Mucosa of rectum (tissue), 2 donors: Measurements from ENCODE around the gene FAM221B.

Experiments used
- H3K27ac ChIP-seq, 2 donors: one replicate each; pipeline ENCODE4 v1.7.0; 2013; ENCODE audit warnings: inconsistent platforms in 2 of 2, low read depth in 2 of 2, low read length in 2 of 2
- H3K27me3 ChIP-seq, 2 donors: one replicate each; pipeline ENCODE4 v1.7.0; 2013; ENCODE audit warnings: low read length in 2 of 2; ENCODE audit not compliant: control insufficient read depth in 2 of 2, insufficient read depth in 2 of 2
- H3K36me3 ChIP-seq, 2 donors: one replicate each; pipeline ENCODE4 v1.7.0; 2013; ENCODE audit warnings: low read length in 2 of 2; ENCODE audit not compliant: control insufficient read depth in 2 of 2, insufficient read depth in 2 of 2
- H3K4me1 ChIP-seq, 2 donors: one replicate each; pipeline ENCODE4 v1.7.0; 2013; ENCODE audit warnings: low read length in 2 of 2, mild to moderate bottlenecking in 1 of 2; ENCODE audit not compliant: control insufficient read depth in 2 of 2, insufficient read depth in 2 of 2
- H3K4me3 ChIP-seq, 2 donors: one replicate each; pipeline ENCODE4 v1.7.0; 2013; ENCODE audit warnings: low read length in 2 of 2
- H3K9ac ChIP-seq, 2 donors: one replicate each; pipeline ENCODE4 v1.7.0; 2013; ENCODE audit warnings: low read length in 2 of 2, low read depth in 1 of 2, mild to moderate bottlenecking in 1 of 2
- H3K9me3 ChIP-seq, 2 donors: one replicate each; pipeline ENCODE4 v1.7.0; 2013; ENCODE audit warnings: low read length in 2 of 2; ENCODE audit not compliant: control insufficient read depth in 2 of 2
- donor health status: healthy.
- donor health status: Normal muscosa, but diverticular disease.

The FAM221B gene

DNA sequence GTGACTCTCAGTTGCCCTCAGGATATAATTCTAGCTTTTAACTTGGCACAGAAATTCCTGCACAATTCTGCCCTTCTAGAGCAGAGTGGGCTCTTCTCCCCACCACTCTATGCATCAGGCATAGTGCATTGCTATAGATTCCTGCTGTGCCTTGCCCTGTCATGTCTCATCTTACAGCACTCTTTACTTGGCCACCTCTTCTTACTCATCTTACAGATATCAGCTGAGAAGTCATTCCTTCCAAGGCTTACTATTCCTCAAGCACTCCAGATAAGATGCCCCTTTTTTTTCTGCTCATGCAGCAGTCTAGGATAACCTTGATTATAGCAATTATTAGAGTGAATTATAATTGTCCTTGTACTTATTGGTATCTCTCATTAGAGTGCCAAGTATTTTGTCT is 5.6 kb downstream of the FAM221B start:
- Histone ChIP-seq H3K9ac (no peak overlapping the region), H3K4me3 (no peak overlapping the region), H3K9me3 (no peaks in the 10 kb centered on the region), H3K36me3 (no peaks in the 10 kb centered on the region), H3K4me1 (no peaks in the 10 kb centered on the region), H3K27me3 (no peaks in the 10 kb centered on the region), H3K27ac (no peak overlapping the region)

- no peak overlapping the region for H3K9ac ChIP-seq
- H3K4me3 ChIP-seq = no peak overlapping the region
- no peaks in the 10 kb centered on the region for H3K36me3 ChIP-seq
- H3K27ac ChIP-seq = no peak overlapping the region
- no peaks in the 10 kb centered on the region for H3K27me3 ChIP-seq
- H3K4me1 ChIP-seq = no peaks in the 10 kb centered on the region
- no peaks in the 10 kb centered on the region for H3K9me3 ChIP-seq
Measured at GRCh38 chr9:35820076-35820475, 8.5 kb downstream of the FAM221B start.

DNA sequence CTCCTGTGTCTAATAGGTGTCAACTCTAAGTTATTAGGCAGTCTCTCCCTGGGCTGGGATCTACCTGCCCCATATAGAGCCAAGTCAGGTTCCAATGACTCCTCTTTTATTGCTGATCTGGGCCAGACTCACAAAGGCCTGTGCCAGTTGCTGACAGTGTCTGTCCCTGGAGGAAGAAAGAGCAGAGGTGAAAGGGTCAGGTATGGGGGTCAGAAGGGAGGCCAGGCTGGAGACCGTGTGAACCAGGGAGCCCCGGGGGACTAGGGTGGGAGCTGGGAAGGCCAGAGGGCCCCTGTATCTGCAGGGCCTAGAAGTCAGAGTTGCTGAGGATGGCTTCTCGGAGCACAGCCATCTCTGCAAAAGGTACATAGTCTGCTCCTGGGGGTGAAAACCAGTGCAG is 10.2 kb downstream of the FAM221B start:
- H3K27me3 ChIP-seq = no peaks in the 10 kb centered on the region
- H3K9ac ChIP-seq = no peak overlapping the region
- no peaks in the 10 kb centered on the region for H3K9me3 ChIP-seq
- H3K36me3 ChIP-seq = no peaks in the 10 kb centered on the region
- H3K4me3 ChIP-seq = no peak overlapping the region
- peaks cover 8 to 11% of the 10 kb centered on the region in 2 donors for H3K4me1 ChIP-seq
- H3K27ac ChIP-seq = no peak overlapping the region

DNA sequence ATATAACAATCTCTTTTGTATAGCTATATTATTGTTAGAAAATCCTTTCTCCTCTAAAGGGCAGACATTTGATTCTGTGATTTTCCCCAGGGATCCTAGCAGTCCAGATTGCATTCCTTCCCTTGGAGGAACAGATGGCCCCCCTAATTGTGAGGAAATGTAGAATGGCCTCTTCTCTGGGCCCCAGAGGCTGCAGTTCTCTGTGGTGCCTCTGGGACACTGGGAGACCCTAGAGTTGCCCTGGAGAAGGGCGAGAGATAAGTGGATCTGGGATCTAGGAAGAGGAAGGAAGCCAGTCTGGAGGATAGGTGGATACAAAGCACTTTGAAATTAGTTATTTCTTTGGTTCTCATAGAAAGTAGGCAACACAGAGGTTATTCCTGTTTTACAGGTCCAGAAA is 11.8 kb downstream of the FAM221B start:
- Histone ChIP-seq H3K4me3 (no peak overlapping the region), H3K4me1 (peaks cover 13 to 23% of the 10 kb centered on the region in 2 donors), H3K27ac (no peak overlapping the region), H3K9me3 (no peaks in the 10 kb centered on the region), H3K36me3 (no peaks in the 10 kb centered on the region), H3K9ac (no peak overlapping the region), H3K27me3 (no peaks in the 10 kb centered on the region)

DNA sequence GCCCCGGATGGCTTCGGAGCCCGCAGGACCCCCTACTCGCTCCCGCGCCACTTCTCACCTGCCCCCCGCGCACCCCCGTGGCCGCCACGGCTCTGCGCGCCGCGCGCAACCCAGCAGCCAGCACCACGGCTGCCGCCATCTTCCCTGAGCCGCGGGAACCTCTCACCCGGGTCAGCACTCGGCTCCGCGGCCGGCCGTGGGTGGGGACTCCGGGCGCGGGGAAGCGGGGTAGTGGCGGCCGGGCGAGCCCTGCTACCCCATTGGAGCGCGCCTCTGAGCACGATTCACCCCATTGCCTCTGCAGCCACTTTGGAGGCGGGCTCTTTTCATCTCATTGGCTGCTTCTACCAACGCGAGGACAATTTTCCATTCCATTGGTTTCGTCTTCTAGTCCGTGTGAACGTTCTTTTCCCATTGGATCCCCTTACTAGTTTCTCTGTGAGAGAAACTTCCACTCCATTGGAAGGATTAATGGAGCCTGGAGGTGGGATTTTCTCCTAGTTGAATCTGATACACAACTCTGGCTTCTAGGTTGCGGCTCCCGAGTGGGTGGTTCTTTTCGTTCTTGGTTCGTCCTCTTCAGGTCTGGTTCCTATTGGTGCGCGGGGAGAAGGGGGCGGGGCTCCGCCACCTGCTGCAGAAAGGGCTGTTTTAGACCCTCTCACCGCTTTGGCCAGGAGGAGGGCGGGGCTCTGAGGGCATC is 13.5 kb downstream of the FAM221B start, which contains the start of gene HINT2:
TSS of gene HINT2 (minus strand) at position 202 of the 703 bp plus-strand sequence. CDS start at position 139, 63 bp downstream.
- Histone ChIP-seq H3K4me3 (peak within 1 kb of the TSS; percentile 83 to 91), H3K27me3 (no peaks in the 10 kb centered on the region), H3K27ac (peak within 1 kb of the TSS; percentile 97 to 99), H3K4me1 (peaks cover 19 to 26% of the 10 kb centered on the region in 2 donors), H3K9me3 (no peaks in the 10 kb centered on the region), H3K9ac (peak within 1 kb of the TSS; percentile 94 to 96), H3K36me3 (peaks cover 0 to 1% of the 10 kb centered on the region in 2 donors)

GRCh38 chr9:35814106-35814840 is 14.3 kb downstream of the FAM221B start:
- Histone ChIP-seq H3K27ac (peak overlapping the region; percentile 97 to 99), H3K4me3 (peak overlapping the region; percentile 83 to 91), H3K9ac (peak overlapping the region; percentile 94 to 96), H3K4me1 (peaks cover 19 to 26% of the 10 kb centered on the region in 2 donors), H3K9me3 (no peaks in the 10 kb centered on the region), H3K27me3 (no peaks in the 10 kb centered on the region), H3K36me3 (peaks cover 0 to 7% of the 10 kb centered on the region in 2 donors)

- H3K9me3 ChIP-seq = no peaks in the 10 kb centered on the region
- H3K9ac ChIP-seq = peak overlapping the region; percentile 94 to 96
- peak overlapping the region; percentile 83 to 91 for H3K4me3 ChIP-seq
- peaks cover 19 to 26% of the 10 kb centered on the region in 2 donors for H3K4me1 ChIP-seq
- H3K27ac ChIP-seq = peak overlapping the region; percentile 97 to 99
- peaks cover 2 to 15% of the 10 kb centered on the region in 2 donors for H3K36me3 ChIP-seq
- H3K27me3 ChIP-seq = no peaks in the 10 kb centered on the region
Measured at GRCh38 chr9:35813434-35814105, 15.0 kb downstream of the FAM221B start.

- H3K4me3 ChIP-seq = peak within 1 kb of the TSS; percentile 70 to 89
- peaks cover 19 to 26% of the 10 kb centered on the region in 2 donors for H3K4me1 ChIP-seq
- H3K27ac ChIP-seq = peak within 1 kb of the TSS; percentile 58 to 65
- H3K27me3 ChIP-seq = no peaks in the 10 kb centered on the region
- H3K9ac ChIP-seq = peak within 1 kb of the TSS; percentile 50 to 66
- H3K9me3 ChIP-seq = no peaks in the 10 kb centered on the region
- H3K36me3 ChIP-seq = peaks cover 11 to 23% of the 10 kb centered on the region in 2 donors
Measured at GRCh38 chr9:35812025-35812602, 16.4 kb downstream of the FAM221B start, which contains the start of gene SPAG8. Gene SPAG8, minus strand, starts transcription at chr9:35812262. Its CDS starts 115 bp downstream, at chr9:35812147.

DNA sequence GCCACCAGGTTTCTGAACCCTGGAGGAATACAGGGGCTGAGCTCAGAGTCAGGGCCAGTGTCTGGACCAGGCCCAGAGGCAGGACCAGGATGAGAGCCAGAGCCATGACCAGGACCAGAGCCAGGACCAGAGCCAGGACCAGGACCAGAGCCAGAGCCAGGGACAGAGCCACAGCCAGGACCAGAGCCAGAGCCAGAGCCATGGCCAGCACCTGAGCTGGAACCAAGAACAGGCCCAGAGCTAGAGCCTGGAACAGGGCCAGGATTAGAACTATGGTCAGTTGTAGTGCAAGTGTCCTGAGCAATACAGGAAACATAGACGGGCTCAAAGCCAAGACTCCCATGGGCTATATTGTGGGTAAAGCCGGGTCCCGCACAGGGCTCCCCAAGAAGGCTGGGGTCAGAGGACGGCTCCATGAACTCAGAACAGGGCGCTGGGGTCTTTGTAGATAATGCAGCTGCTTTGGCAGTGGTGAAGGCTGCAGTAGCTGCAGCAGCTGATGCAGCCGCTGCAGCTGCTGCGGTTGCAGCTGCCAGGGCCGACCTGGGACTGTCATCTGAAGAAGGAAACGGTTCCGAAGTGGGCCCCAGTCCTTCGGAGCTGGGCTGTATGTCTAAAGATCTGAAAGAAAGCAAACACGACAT is 17.0 kb downstream of the FAM221B start:
- Histone ChIP-seq H3K9ac (peak overlapping the region in 1 of 2 donors; percentile 66), H3K9me3 (no peaks in the 10 kb centered on the region), H3K27ac (peak overlapping the region; percentile 58 to 65), H3K4me3 (peak overlapping the region; percentile 70 to 89), H3K27me3 (no peaks in the 10 kb centered on the region), H3K36me3 (peaks cover 15 to 28% of the 10 kb centered on the region in 2 donors), H3K4me1 (peaks cover 19 to 26% of the 10 kb centered on the region in 2 donors)
